Psoas muscle (tissue), 8 donors: ENCODE data around the gene POLE. TPM values are rescaled to one million over a fixed set of nuclear protein-coding genes. Genes with fewer than 3 reads are reported as not detected.
A peak's percentile ranks its signal among the peaks of the same experiment; 100 is the strongest.

ENCODE experiments used
- ATAC-seq, 4 donors: fragments of 200-7000 bp; cut with Tn5 transposase; one replicate each; pipeline ENCODE4 v1.9.1; 2020; ENCODE audit warnings: moderate library complexity in 3 of 4, mild to moderate bottlenecking in 2 of 4
- DNase-seq, 2 donors: peaks; one replicate each; pipeline ENCODE4 v3.0.0-alpha.2; 2020
- H3K27ac ChIP-seq: fragments of 200-600 bp; one replicate; pipeline ENCODE4 v1.8.0; 2022
- H3K27me3 ChIP-seq, 3 donors: fragments of 200-600 bp in 1 of 3; one replicate each; pipeline versions ENCODE4 v1.6.1 to v1.8.0; 2013 to 2022; ENCODE audit warnings: low read length in 2 of 3, mild to moderate bottlenecking in 2 of 3, moderate library complexity in 1 of 3; ENCODE audit not compliant: insufficient read depth in 3 of 3
- H3K36me3 ChIP-seq, 2 donors: fragments of 200-600 bp in 1 of 2; one replicate each; pipeline versions ENCODE4 v1.6.1 to v1.8.0; 2013 to 2022; ENCODE audit warnings: low read depth in 1 of 2, mild to moderate bottlenecking in 1 of 2, moderate library complexity in 1 of 2; ENCODE audit not compliant: insufficient read depth in 1 of 2
- H3K4me1 ChIP-seq: fragments of 200-600 bp; one replicate; pipeline ENCODE4 v1.8.0; 2022
- H3K4me3 ChIP-seq: fragments of 200-600 bp; one replicate; pipeline ENCODE4 v1.8.0; 2022; ENCODE audit warnings: mild to moderate bottlenecking
- H3K9me3 ChIP-seq: fragments of 200-600 bp; one replicate; pipeline ENCODE4 v1.8.0; 2022
- CTCF ChIP-seq: fragments of 200-600 bp; IDR thresholded peaks from one replicate; pipeline ENCODE4 v1.8.0; 2022; ENCODE audit warnings: antibody characterized with exemption
- WGBS, 3 donors: extraction: QIAGEN DNeasy Blood & Tissue Kit; methylation state at CpG; one replicate each; pipeline versions ENCODE4 v1.1.6 to v1.1.7; 2013; 5-methylcytosine and 5-hydroxymethylcytosine counted together
- intact Hi-C, 2 donors: fragments of 100-400 bp; cut with DNase I; formaldehyde crosslinking; loops; one replicate each; pipeline versions ENCODE4 v1.11.0 to v1.14.2; 2022
- polyA plus RNA-seq, 3 donors: library from polyadenylated mRNA; stranded (reverse); fragments of 200-250 nt; gene quantifications; one replicate each; pipeline ENCODE4 v1.2.3, GENCODE V29; 2013
- total RNA-seq, 4 donors: library from RNA; stranded (reverse); fragmentation: NEBNext Ultra II Directional in 2 of 4; extraction: Animal tissue kit (Norgen Biotek cat#: 25700) in 2 of 4; gene quantifications; one replicate each; pipeline versions ENCODE4 v1.2.1 to v1.2.4, GENCODE V29; 2021 to 2023
- donor health status: healthy with polysubstance abuse.
- donor health status: DM: no; HTN: no; CAD: no; lungs with moderate emphysema.
- donor health status: Bipolar disorder and iron deficiency.
- donor health status: healthy.
- donor health status: DM: yes; HTN: yes; CAD: no.
- donor health status: DM: no; HTN: no; CAD: no.
- donor health status: DM: no; HTN: no; CAD: no.
- donor health status: DM: yes; HTN: yes; CAD: no.

The POLE gene
- total and polyA plus RNA-seq, 7 donors = 4.2 to 15.1 (median 6.7) TPM

GRCh38 chr12:132619386-132620112, 67.6 kb downstream of the POLE start:
- Histone ChIP-seq H3K4me3 (no peak overlapping the region), H3K27me3 (peaks cover 0 to 54% (median 32%) of the 10 kb centered on the region in 3 donors), H3K27ac (no peak overlapping the region), H3K4me1 (peaks cover 3% of the 10 kb centered on the region), H3K36me3 (peaks cover 0 to 6% of the 10 kb centered on the region in 2 donors), H3K9me3 (peaks cover 7% of the 10 kb centered on the region)
- DNase-seq (peak in 1 of 2 donors; percentile 45), ATAC-seq (no peak)
- intact Hi-C loops = loop anchor here in 1 of 2 donors (5.0 to 10.0 kb wide), 2 partner anchors 202 to 465 kb away; no protein-coding TSS in a partner anchor
- 10 to 14% (median 13%) methylated on average over 20 to 53 of the region's 53 CpGs for WGBS, 3 donors
- TF ChIP-seq CTCF = no peak

DNA sequence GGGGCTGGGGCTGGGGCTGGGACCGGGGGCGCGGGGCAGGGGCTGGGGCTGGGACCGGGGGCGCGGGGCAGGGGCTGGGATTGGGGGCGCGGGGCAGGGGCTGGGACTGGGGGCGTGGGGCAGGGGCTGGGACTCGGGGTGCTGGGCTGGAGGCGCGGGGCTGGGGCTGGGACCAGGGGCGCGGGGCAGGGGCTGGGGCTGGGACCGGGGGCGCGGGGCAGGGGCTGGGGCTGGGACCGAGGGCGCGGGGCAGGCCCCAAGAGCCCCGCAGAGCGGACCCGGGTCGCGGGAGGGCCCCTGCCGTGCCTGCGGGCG, 68.1 kb downstream of the POLE start:
- TF ChIP-seq CTCF = no peak
- 5 to 9% methylated on average over 18 to 27 of the region's 28 CpGs; no CpG with 5 or more reads in 1 of the 3 donors for WGBS, 3 donors
- H3K4me3 ChIP-seq = no peak overlapping the region
- H3K27me3 ChIP-seq = peaks cover 0 to 54% (median 32%) of the 10 kb centered on the region in 3 donors
- H3K9me3 ChIP-seq = peaks cover 7% of the 10 kb centered on the region
- ATAC-seq (no peak), DNase-seq (peak in 1 of 2 donors; percentile 43)
- intact Hi-C loops = loop anchor here in 1 of 2 donors (5.0 to 10.0 kb wide), 2 partner anchors 202 to 464 kb away; no protein-coding TSS in a partner anchor
- no peak overlapping the region for H3K27ac ChIP-seq
- H3K36me3 ChIP-seq = peaks cover 0 to under 1% of the 10 kb centered on the region in 2 donors
- peaks cover 3% of the 10 kb centered on the region for H3K4me1 ChIP-seq

DNA sequence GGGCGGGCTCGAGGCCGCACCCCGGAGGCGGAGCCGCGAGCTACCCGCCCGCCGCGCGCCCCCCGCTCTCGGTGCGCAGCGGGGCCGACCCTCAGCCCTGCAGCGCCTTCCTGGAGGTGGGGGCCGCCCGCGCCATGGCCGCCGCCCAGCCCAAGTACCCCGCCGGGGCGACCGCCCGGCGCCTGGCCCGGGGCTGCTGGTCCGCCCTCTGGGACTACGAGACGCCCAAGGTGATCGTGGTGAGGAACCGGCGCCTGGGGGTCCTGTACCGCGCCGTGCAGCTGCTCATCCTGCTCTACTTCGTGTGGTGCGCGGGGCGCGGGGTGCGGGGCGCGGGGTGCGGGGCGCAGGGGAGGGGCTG, 68.5 kb downstream of the POLE start, which contains the start of gene P2RX2:
P2RX2 (plus strand) TSS at position 94 of the 361 bp plus-strand sequence; CDS start at position 135, 41 bp downstream.
- DNase-seq = peak in 1 of 2 donors; percentile 23
- Histone ChIP-seq H3K36me3 (no peaks in the 10 kb centered on the region), H3K9me3 (peaks cover 7% of the 10 kb centered on the region), H3K4me1 (peaks cover 3% of the 10 kb centered on the region), H3K27me3 (peaks cover 0 to 54% (median 32%) of the 10 kb centered on the region in 3 donors), H3K4me3 (no peak within 1 kb of the TSS), H3K27ac (no peak within 1 kb of the TSS)
- WGBS, 3 donors = 0 to 2% (median 1%) methylated on average over 4 to 49 of the region's 49 CpGs
- intact Hi-C loops = loop anchor here in 1 of 2 donors (5.0 to 10.0 kb wide), 2 partner anchors 201 to 464 kb away; no protein-coding TSS in a partner anchor
- no peak for ATAC-seq
- no peak for TF ChIP-seq CTCF

DNA sequence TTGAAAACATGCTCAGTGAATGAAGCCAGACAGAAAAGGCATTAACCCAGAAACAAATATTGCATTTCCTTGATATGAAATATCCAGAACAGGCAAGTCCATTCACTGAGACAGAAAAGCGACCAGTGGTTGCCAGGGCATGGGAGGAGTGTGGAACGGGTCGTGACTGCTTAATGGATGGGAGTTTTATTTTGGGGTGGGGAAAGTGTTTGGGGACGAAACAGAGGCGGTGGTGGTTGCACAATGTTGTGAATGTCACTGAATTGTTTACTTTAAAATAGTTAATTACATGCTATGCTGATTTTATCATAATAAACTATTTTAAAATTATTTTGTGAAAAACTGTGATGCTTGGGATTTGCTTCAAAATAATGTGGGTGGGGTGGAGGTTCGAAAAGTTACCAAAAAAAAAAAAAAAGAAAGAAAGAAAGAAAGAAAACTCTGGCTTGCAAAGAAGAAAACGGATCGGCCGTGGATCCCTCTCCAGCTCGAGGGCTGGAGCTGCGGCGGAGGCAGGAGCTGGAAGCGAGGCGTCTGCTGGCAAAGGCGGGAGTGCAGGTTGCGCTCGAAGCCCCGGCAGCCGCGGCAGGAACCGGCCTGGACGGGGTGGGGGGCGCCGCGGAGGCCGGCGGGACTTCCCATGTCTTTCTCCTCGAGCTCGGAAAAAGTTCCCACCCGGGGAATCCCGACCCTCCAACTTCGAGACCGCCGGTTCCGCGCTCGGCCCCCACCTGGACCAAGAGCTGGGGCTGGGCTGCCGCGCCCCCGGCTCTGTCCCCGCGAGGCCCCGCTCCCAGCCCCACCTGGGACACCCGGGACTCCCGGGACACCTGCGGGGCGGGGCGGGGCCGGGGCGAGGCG, 69.1 kb downstream of the POLE start:
- Histone ChIP-seq H3K9me3 (peaks cover 7% of the 10 kb centered on the region), H3K27ac (no peak overlapping the region), H3K36me3 (no peaks in the 10 kb centered on the region), H3K27me3 (peaks cover 0 to 54% (median 32%) of the 10 kb centered on the region in 3 donors), H3K4me1 (peaks cover 3% of the 10 kb centered on the region), H3K4me3 (no peak overlapping the region)
- TF ChIP-seq CTCF = no peak
- WGBS, 3 donors = 6 to 14% (median 10%) methylated on average over 26 to 51 of the region's 51 CpGs
- DNase-seq (peak in 1 of 2 donors; percentile 27), ATAC-seq (no peak)
- intact Hi-C loops = loop anchor here in 1 of 2 donors (5.0 to 10.0 kb wide), 2 partner anchors 201 to 463 kb away; no protein-coding TSS in a partner anchor
